ENCODE data around the gene ZNF175. TPM values are rescaled to one million over a fixed set of nuclear protein-coding genes. Genes with fewer than 3 reads are reported as not detected.

The ZNF175 gene
- total RNA-seq, 1 donor from 2014 or later: 17.1 TPM

GRCh38 chr19:51541458-51542357 lies 29.4 kb upstream of the ZNF175 start:
- peaks cover 39% of the 10 kb centered on the region for H3K27me3 ChIP-seq (ENCODE audit: low read depth)
- ATAC-seq (no peak), DNase-seq (no peak)
- no peaks in the 10 kb centered on the region for H3K36me3 ChIP-seq
- H3K4me1 ChIP-seq: no peaks in the 10 kb centered on the region
- intact Hi-C loops (cut with DNase I): no loop called here
- no peak overlapping the region for H3K27ac ChIP-seq
- no peak overlapping the region for H3K4me3 ChIP-seq
- no peaks in the 10 kb centered on the region for H3K9me3 ChIP-seq
- TF ChIP-seq, protein P1, sequence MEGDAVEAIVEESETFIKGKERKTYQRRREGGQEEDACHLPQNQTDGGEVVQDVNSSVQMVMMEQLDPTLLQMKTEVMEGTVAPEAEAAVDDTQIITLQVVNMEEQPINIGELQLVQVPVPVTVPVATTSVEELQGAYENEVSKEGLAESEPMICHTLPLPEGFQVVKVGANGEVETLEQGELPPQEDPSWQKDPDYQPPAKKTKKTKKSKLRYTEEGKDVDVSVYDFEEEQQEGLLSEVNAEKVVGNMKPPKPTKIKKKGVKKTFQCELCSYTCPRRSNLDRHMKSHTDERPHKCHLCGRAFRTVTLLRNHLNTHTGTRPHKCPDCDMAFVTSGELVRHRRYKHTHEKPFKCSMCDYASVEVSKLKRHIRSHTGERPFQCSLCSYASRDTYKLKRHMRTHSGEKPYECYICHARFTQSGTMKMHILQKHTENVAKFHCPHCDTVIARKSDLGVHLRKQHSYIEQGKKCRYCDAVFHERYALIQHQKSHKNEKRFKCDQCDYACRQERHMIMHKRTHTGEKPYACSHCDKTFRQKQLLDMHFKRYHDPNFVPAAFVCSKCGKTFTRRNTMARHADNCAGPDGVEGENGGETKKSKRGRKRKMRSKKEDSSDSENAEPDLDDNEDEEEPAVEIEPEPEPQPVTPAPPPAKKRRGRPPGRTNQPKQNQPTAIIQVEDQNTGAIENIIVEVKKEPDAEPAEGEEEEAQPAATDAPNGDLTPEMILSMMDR (IDR thresholded peaks at IDR 0.05): no peak

- TF ChIP-seq, protein P1 (IDR thresholded peaks at IDR 0.05): no peak
- no peak overlapping the region for H3K4me3 ChIP-seq
- DNase-seq: no peak
- H3K27ac ChIP-seq: no peak overlapping the region
- intact Hi-C loops (cut with DNase I): no loop called here
- H3K9me3 ChIP-seq: no peaks in the 10 kb centered on the region
- H3K36me3 ChIP-seq: no peaks in the 10 kb centered on the region
- H3K27me3 ChIP-seq (ENCODE audit: low read depth): peaks cover 40% of the 10 kb centered on the region
- ATAC-seq: no peak
- no peaks in the 10 kb centered on the region for H3K4me1 ChIP-seq
Observed at GRCh38 chr19:51542699-51543098, 28.4 kb upstream of the ZNF175 start.

DNA sequence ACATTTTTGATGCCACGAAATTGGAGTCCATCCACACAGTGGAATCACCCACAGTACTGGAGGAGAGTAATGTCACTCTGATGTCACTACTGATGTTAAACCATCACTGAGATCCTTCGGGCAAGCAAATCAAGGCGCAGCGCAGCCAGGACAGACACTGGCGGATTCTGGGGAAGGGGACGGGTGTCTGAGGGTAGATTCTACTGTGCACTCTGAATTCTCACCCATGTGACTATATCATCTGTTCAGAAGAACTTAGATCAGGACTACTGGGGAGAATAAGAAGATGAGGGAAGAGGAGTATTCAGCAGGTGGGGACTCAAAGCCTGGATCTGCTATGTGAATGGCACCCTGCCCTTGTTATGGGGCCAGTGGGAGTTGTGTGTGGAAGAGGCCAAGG lies 27.0 kb upstream of the ZNF175 start:
- H3K4me3 ChIP-seq: no peak overlapping the region
- TF ChIP-seq, protein P1 (IDR thresholded peaks at IDR 0.05): no peak
- H3K27me3 ChIP-seq (ENCODE audit: low read depth): peaks cover 34% of the 10 kb centered on the region
- no peaks in the 10 kb centered on the region for H3K9me3 ChIP-seq
- intact Hi-C loops (cut with DNase I): no loop called here
- no peaks in the 10 kb centered on the region for H3K36me3 ChIP-seq
- H3K27ac ChIP-seq: no peak overlapping the region
- no peaks in the 10 kb centered on the region for H3K4me1 ChIP-seq
- no peak for ATAC-seq
- DNase-seq: no peak

DNA sequence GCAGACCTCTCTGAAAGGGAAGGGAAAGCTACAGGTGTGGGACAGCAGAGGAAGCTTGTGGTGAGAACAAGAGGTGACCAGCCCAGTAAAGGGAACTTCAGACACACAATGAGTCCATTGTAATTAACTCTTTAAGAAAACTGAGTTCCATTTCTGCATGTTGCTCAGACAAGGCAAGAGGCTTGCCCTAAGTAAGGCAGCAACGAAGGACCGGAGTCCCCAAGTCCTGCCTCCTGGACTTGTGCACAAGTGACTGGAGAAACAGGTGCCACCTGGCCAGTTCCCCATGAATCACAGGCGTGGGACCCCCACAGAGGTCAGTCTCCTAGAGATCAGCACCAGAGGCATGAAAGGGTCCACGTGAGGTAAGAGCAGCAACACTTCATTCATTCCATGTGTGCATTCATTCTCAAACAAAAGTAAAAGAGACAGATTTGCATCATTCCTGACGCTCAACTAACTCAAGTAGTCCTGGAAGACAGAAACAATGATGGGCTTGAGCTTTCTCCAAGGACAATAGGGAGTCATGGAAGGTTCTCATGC lies 24.9 kb upstream of the ZNF175 start:
- Histone ChIP-seq H3K4me3 (no peak overlapping the region), H3K27ac (no peak overlapping the region), H3K9me3 (no peaks in the 10 kb centered on the region), H3K4me1 (no peaks in the 10 kb centered on the region), H3K27me3 (ENCODE audit: low read depth) (peaks cover 26% of the 10 kb centered on the region), H3K36me3 (no peaks in the 10 kb centered on the region)
- TF ChIP-seq, protein P1 (IDR thresholded peaks at IDR 0.05): no peak
- intact Hi-C loops (cut with DNase I): no loop called here
- ATAC-seq (no peak), DNase-seq (no peak)

DNA sequence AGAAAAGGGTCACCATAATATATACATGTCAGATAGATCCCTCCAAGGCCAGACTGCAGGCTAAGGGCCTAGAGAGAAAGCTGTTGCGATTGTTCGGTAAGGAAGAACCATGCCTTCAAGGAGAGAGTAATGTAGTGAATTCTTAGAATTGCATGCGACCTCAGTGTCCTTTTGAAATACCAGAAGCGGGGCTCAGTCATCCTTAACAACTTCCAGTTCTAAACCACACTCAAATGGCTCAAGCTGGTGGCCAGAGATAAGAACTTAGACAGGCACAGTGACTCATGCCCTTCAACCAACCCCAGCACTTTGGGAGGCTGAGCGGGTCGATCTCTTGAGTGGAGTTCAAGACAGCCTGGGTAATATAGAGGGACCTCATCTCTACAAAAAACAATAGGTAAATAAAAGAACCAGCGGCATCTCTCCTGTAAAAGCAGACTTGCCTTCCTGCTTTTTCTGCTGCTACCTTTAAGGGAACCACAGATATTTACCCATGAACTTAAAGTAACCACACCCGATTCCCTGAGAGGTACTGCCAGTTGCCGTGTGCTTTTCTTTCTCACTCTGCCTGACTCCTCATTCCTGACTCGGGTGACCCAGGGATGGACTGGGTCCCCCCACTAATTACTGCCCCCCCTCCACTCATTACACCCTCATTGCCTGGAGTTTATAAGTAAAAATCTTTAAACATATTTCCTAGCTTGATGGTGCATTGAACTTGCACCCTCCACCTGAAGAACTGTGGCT lies 24.3 kb upstream of the ZNF175 start:
- no peak overlapping the region for H3K27ac ChIP-seq
- TF ChIP-seq, protein P1 (IDR thresholded peaks at IDR 0.05): no peak
- no peak overlapping the region for H3K4me3 ChIP-seq
- no peaks in the 10 kb centered on the region for H3K4me1 ChIP-seq
- DNase-seq: no peak
- H3K9me3 ChIP-seq: no peaks in the 10 kb centered on the region
- no peaks in the 10 kb centered on the region for H3K36me3 ChIP-seq
- peaks cover 26% of the 10 kb centered on the region for H3K27me3 ChIP-seq (ENCODE audit: low read depth)
- ATAC-seq: peak in 1 of 2 donors; percentile 38
- intact Hi-C loops (cut with DNase I): no loop called here
